GM21447 (cell line): ENCODE results near the gene BTF3L4.
"Not testable (repeated sequence)": the region's sequence is repeated elsewhere in the genome, so short reads cannot be mapped to it uniquely, and the experiment has no call there.

Experiments
- ATAC-seq: cut with Tn5 transposase; IDR thresholded peaks from one replicate; pipeline ENCODE4 v1.9.1; 2021; ENCODE audit not compliant: unreplicated experiment

Gene BTF3L4

DNA sequence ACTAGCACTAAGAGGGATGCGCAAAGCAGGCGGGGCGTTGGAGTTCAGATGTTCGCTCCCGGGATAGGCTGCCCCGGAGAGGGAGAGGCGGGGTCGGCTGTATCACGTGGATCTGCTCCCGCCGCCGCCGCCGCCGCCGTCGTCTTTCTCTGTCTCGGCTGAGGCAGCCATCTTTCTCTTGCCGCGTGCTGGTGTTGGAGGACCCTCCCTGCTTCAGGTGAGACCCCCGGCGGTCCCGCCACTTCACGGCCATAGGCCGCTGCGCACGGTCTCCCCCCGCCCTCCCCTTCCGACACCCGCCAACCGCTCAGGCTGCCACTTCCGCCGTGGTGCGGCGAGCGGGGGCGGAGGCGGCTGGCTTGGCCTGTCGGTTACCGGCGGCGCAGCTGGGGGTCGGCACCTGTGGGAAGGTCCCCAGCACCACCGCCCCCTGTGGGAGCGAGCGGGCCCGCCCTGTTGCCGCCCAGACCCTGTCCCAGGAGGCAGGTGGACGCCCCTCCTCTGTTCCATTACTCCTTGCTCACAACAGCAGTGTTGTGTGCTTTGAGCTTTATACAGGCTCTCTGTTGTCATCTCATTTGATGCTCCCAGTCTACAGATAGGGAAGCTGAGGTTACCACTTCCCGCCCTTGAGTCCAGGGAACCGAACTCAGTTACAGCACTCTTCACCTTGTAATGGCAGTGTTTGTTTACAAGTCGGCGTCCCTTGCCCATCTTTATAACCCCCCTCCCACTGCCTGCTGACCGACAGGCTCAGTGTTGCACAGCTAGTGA is at the start of gene BTF3L4:
Gene BTF3L4, plus strand, starts transcription at position 133 of the 774 bp plus-strand sequence. CDS start 3,553 bp downstream, outside the sequence.
- peak; percentile 78 for ATAC-seq

DNA sequence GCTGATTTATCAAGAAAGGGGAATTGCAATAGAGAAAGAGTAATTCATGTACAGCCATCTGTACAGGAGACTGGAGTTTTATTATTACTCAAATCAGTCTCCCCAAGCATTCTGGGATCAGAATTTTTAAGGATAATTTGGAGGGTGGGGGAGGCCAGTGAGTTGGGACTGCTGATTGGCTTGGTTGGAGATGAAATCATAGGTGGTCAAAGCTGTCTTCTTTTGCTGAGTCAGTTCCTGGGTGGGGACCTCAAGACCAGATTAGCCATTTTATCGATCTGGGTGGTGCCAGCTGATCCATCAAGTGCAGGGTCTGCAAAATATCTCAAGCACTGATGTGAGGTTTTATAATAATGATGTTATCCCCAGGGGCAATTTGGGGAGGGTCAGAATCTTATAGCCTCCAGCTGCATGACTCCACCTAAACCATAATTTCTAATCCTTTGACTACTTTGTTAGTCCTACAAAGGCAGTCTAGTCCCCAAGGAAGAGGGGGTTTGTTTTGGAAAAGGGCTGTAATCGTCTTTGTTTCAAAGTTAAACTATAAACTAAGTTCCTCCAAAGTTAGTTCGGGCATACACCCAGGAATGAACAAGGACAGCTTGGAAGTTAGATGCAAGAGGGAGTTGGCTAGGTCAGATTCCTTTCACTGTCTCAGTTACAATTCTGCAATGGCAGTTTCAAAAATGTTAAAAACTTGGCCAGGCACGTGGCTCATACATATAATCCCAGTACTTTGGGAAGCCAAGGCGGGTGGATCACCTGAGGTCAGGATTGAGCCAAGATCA is 48.7 kb upstream of the BTF3L4 start:
- ATAC-seq: no peak

DNA sequence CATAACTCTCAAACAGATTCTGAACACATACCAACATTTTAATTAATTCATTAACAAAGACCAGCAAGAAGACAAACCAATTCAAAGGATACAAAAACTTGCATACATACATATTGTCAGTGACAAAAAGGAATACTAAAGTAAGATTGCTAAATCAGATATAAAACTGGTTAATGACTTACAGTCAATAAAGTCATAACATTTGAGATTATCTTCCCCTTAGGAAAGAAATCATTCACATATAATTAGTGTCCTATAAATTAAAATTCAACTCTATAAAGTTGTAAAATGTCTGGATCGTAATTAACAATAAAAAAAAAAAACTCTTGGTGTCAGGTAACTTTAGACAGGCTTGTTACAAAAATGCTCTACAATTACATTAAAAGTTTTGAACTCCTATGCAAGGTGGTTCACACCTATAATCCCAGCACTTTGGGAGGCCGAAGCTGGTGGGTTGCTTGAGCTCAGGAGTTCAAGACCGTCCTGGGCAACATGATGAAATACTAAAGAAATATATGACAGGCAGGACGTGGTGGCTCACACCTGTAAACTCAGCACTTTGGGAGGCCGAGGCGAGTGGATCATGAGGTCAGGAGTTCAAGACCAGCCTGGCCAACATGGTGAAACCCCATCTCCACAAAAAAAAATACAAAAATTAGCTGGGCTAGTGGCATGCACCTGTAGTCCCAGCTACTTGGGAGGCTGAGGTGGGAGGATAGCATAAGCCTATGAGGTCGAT is 47.9 kb upstream of the BTF3L4 start:
- ATAC-seq: no peak

DNA sequence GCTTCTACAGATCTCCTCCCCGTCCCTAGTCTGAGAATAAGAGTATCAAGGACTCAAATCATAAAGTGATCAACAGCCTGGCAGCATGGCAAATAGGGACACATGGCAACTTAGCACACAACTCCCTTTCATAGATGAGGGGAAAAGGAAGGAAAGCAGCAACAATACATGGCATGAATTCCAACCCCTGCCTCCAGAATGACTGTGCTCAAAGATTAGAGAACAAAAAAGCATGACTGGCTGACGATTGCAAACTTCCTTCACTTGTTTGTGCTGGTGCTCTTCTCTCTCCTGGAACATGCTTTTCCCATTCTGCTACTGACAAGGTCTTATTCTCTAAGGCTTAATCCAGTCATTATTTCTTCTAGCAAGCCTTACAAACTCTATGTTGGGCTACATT is 34.0 kb upstream of the BTF3L4 start:
- no peak for ATAC-seq

DNA sequence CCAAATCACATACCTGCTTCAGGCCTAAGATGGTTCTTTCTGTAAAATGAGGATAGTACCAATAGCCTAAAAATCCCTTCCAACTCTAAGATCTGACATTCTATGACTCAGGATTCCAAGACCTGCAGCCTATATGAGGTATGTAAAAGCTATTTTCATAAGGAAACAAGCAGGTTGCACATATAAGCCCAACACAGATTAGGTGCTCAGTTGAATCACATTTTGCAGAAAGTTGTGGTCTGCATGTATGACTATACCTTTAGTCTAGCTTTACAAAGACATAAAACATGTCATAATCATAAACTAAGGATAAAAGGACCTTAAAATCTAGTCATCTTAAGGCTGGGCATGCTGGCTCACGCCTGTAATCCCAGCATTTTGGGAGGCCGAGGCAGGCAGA is 29.8 kb upstream of the BTF3L4 start:
- ATAC-seq: no peak

DNA sequence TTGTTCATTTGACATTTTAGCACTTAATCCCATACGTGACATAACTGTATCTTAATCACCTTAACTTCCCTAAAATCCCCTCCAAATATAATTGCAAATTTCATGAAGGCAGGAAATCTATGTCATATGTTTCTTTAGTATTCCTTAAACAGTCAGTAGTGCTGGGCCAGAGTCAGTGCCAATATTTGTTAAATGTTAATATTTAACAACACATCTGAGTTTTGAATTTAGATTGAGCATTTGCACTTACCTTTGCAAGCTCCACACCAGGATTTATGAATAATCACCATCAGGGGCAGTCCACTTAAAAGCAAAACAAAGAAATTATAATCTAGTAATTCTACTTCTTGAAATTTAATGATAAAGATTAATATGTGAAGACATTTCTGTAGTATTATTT is 27.8 kb upstream of the BTF3L4 start:
- no peak for ATAC-seq

DNA sequence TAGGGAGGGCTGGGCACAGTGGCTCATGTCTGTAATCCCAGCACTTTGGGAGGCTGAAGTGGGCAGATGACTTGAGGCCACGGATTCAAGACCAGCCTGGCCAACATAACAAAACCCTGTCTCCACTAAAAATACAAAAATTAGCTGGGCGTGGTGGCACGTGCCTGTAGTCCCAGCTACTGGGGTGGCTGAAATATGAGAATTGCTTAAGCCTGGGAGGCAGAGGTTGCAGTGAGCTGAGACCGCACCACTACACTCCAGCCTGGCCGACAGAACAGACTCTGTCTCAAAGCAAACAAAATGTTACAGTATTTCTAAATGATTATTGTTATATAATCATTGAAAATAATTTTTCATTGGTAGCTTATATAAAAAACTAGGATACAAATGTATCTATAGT is 27.3 kb upstream of the BTF3L4 start:
- not testable (repeated sequence) for ATAC-seq

DNA sequence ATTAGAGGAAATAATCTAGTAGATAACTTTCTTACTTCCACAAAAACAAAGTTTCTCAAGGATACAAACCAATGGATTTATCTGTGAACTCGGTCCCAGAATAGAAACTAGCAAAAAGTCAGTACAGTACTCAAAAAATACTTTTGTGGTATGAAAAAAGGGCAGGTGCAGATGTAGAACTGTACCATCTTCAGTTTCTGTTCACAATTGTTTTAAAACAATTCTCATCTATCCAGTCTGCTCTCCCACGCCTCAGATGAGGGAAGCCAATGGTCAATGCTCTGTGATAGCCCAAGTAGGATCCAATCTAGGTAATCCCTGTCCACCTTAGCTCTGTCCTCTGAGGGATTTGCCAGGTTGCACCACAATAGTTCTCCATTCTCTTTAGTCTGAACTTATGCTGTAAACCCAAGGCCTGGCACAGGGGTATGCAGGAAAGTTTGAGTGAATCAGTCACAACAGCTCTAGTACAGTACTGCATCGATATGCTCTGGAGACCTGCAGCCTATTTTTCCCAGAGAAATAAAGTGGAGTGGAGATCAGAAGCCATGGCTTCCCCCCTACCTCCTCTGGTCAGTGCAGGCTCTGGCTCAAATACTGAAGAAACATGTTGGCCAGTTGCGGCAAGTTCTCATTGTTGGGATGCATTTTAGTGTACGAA is 23.8 kb upstream of the BTF3L4 start:
- ATAC-seq: peak; percentile 39

DNA sequence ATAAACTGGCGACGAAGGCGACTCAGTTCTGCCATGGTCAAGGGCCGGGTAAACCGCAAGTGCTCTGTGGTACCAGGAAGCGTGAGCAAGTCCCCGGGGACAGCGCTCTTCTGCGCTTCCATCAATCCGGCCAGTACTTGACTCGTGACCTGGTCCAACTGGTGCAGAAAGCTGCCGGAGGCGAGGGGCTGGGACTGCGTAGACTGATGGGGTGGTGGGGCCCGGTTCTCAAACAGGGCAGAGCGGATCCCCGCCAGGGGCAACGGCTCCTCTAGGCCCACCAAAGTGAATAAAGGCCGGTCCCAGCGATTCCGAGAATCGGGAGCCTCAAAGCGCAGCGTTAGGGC is 23.3 kb upstream of the BTF3L4 start:
- ATAC-seq: peak; percentile 47

DNA sequence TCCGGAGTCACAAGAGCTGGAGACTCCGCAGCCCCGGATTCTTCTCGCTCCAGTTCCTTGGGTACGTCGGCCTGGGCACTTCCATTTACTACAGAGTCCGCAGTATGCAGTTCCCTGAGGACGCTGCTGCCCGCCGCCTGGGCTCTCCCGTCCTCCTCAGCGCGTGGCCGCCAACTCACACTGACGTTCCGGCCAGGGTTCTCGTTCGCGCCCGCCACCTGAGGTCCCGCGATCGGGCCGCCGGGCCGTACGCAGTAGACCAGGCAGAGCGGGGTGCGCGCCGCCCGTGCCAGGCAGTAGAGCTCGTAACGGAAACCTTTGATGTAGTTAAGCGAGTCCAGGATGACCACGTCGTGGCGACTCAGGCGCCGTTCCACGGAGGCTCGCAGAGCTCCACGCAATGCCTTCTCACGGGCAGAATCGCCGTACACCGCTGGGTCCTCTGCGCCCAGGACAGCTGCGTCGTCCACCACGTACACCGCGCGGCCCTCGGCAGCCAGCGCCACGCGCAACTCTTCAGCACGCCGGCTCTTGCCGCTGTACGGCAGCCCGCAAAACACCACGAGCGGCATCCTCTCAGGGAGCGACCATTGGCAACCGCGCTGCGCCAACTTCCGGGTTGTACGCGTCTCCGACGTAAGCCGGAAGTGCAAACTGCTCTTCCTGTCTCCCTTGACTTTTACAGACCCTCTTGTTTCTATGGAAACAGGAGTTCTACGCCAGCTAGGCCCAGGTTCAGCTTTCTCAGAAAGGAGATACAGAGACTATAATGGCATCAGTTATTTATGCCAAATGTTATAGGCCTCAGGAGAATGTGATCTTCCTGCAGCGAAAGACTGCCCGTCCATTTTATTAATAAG is 22.7 kb upstream of the BTF3L4 start, which contains the start of gene KTI12:
Gene KTI12, minus strand, starts transcription at position 621 of the 860 bp plus-strand sequence. Its CDS starts 49 bp downstream, at position 572.
- ATAC-seq: peak; percentile 83

DNA sequence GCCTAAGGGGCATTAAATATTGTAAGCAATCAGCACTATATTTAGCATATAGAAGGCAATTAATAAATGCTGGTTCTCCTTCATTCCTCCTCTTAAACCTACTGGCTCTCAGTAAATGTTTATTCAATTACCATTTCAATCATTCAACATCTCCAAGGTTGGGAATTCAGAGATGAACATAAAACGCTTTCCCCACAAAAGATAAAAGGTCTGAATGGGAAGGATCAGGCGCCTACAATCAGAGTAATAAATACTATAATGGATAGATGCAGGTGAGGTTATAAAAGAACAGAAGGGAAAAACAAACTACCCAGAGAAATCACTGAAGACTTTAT is 22.1 kb upstream of the BTF3L4 start:
- no peak for ATAC-seq

DNA sequence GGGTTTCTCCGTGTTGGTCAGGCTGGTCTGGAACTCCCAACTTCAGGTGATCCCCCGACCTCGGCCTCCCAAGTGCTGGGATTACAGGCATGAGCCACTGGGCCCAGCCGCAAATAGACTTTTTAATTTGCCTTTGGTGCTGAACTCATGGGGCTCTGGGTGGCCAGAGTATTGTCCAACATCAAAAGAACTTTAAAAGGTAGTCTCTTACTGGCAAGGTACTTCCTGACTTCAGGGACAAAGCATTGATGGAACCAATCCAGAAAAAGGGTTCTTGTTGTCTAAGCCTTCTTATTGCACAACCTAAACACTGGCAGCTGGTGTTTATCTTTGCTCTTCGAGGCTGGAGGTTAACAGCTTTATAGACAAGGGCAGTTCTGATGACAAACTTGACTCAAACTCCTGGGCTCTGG is 18.7 kb upstream of the BTF3L4 start:
- no peak for ATAC-seq

DNA sequence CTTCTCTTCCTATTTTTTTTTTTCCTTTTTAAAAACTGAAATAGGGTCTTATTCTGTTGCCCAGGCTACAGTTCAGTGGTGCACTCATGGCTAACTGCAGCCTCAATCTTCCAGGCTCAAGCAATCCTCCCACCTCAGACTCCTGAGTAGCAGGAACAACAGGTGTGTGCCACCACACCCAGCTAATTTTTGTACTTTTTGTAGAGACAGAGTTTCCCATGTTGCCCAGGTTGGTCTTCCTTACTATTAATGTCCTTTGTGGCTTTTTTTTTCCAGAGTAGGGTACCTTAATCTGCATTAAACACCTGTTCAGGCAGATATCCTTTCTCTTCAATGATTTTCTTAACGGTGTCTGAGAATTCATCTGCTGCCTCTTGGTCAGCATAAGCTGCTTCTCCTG is 18.2 kb upstream of the BTF3L4 start:
- no peak for ATAC-seq

DNA sequence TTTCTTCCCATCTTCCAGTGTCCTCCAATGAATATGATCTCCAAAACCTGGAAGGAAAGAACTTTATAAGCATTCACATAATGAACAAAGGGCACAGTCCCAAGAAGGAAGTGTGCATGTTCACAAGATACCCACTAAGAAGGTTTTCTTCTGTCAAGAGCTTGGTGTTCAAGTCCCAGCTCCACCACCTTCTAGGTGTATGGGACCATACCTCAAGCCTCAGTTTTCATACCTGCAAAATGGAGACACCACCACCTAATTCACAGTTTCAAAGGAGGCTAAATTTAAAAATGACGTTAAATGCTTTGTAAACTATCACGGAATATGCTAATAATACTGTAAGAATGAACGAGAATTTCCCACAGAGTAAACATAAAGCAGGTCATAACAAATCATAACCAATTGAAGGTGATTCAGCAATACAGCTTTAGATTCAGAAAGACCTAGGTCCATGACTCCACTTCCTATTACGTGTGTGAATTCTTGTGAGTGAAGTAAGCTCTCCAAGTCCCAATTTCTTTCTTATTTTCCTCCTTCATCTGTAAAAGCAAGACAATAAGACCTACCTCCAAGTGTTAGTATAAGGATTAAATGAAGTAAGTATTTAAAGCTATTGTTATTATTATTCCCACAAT is 14.4 kb upstream of the BTF3L4 start:
- ATAC-seq: no peak

DNA sequence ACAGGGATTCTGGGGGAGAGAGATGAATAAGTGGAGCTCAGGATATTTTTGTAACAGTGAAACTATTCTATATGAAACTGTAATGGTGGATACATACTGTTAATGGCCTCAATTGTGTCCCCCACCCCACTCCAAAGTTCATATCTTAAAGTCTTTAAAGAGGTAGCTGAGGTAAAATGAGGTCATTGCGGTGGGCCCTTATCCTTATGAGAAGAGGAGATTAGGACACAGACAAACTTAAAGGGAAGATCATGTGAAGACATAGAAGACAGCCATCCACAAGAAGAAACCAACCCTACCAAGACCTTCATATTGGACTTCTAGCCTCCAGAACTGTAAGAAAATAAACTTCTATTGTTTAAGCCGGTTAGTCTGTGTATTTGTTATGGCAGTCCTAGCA is 10.9 kb upstream of the BTF3L4 start:
- ATAC-seq: no peak

DNA sequence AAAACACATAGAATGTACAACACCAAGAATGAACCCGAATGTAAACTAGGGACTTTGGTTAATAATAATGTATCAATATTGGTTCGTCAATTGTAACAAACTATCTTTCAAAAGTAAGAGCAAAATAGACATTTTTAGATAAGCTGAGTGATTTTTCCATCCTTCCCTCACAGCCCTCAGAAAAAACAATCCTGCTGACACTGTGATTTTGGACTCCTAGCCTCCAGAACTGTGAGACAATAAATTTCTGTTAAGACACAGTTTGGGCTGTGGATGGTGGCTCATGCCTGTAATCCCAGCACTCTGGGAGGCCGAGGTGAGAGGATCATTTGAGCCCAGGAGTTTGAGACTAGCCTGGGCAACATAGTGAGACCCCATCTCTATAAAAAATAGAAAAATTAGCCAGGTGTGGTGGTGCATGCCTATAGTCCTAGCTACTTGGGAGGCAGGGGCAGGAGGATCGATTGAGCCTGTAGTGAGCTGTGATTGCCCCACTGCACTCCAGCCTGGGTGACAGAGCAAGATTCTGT is 10.4 kb upstream of the BTF3L4 start:
- not testable (repeated sequence) for ATAC-seq

DNA sequence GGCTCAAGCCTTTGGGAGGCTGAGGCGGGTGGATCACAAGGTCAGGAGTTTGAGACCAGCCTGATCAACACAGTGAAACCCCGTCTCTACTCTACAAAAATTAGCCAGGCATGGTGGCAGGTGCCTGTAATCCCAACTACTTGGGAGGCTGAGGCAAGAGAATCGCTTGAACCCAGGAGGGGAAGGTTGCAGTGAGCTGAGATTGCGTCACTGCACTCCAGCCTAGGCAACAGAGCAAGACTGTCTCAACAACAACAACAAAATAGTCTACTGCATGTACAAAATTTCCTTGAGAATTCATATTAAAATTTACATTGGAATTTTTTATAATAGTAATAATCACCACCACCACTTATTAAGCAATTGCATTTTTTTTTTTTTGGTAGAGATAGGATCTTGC is 6.8 kb upstream of the BTF3L4 start:
- ATAC-seq: not testable (repeated sequence)

DNA sequence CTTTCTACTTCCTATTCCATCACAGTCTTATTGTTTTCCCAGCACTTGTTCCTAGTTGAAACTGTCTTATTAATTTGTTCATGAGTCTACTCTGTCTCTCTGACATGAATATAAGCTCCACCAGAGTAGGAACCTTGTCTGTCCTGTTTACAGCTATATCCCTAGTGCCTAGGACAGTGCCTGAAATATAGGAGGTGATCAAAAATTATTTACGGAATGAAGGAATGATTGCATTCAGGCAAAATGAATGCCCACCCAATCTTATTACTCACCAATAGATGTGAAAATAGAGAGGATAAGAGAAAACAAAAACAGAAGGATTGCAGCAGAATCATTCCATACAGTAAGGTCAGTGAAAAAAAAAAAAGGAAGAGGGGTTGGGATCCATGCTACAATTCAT is 2.2 kb upstream of the BTF3L4 start:
- ATAC-seq: no peak

DNA sequence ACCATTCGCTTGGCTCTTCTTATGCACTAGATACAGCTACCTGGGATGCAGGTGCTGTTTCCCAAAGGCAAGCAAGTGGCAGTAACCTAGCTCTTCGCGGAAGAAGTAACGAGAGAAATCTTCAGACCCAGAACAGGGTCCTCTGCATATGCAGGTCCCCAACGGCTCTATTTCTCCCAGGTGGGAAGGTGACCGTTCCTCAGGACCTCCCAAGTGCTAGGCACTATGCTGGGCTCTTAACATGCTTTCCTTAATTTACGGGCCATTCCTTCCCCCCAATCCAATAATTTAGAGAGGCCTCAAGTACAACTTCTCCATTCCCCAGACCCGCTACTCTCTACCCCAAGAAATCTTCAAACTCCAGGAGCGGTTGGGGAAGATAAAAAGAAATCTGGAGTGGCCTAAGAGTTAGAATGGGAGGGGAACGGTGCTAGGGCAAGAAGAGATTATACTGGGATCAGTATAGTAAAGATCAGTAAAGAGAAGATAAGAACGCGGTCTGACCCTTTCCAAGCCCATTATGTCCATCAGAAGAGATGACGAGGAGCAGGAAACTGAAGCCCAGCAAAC is 1.5 kb upstream of the BTF3L4 start:
- no peak for ATAC-seq
